Activated naive CD8-positive, alpha-beta T cell treated with anti-CD3 and anti-CD28 coated beads, Interleukin-2, amount 10 ng/mL, durations not matched to agents 7 days and 5 days (primary cell): ENCODE data around the gene GOLGA6C. TPM values are rescaled to one million over a fixed set of nuclear protein-coding genes. Genes with fewer than 3 reads are reported as not detected.
A peak's percentile ranks its signal among the peaks of the same experiment; 100 is the strongest.
"Not testable (repeated sequence)": the region's sequence is repeated elsewhere in the genome, so short reads cannot be mapped to it uniquely, and the experiment has no call there.

Source experiments
- ATAC-seq: fragments of 150-1000 bp; cut with Tn5 transposase; one replicate; pipeline ENCODE4 v1.10.0; 2021; ENCODE audit warnings: low read depth, moderate library complexity
- POLR2A ChIA-PET: fragments of 350-600 bp; sonication (Branson Sonifier 250); formaldehyde crosslinking; loops from one replicate; lab custom pipeline; 2021; ENCODE audit warnings: antibody characterized with exemption; lab: Charles Lee
- DNase-seq: peaks from one replicate; pipeline ENCODE4 v3.0.0; 2021
- H3K27ac Mint-ChIP-seq: one replicate; pipeline ENCODE4 v1.8.0; 2022; ENCODE audit warnings: mild to moderate bottlenecking, mixed read lengths
- H3K27me3 Mint-ChIP-seq: one replicate; pipeline ENCODE4 v1.8.0; 2022; ENCODE audit warnings: mild to moderate bottlenecking, moderate library complexity, mixed read lengths
- H3K36me3 Mint-ChIP-seq: one replicate; pipeline ENCODE4 v1.8.0; 2021; ENCODE audit warnings: mild to moderate bottlenecking, mixed read lengths
- H3K4me1 Mint-ChIP-seq: one replicate; pipeline ENCODE4 v1.8.0; 2021; ENCODE audit warnings: mixed read lengths
- H3K4me3 Mint-ChIP-seq: one replicate; pipeline ENCODE4 v1.8.0; 2022; ENCODE audit warnings: mild to moderate bottlenecking, moderate library complexity, mixed read lengths
- H3K9me3 Mint-ChIP-seq: one replicate; pipeline ENCODE4 v1.8.0; 2021; ENCODE audit warnings: mixed read lengths
- total RNA-seq, 2 experiments: library from RNA; stranded (reverse); gene quantifications; one replicate each; pipeline ENCODE4 v1.2.3, GENCODE V29; 2021

The GOLGA6C gene
- total RNA-seq, 2 experiments from 2014 or later = not detected

DNA sequence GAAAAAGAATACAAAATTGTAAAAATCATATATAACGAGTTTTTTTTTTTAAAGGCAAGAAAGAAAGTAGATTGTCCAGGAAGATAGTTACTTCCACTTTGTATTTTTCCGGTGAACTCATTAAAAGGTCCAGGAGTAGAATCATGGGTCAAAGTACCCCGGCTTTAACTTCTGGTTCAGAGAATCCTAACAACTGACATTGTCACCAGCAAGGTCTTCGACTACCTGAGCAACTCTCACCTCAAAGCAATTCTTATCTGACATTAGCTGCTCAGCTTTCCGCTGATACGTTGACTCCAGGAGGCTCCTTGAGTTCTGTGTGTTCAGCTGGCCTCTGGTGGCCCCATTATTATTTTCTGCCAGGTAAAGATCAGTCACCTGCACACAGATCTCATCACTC lies 9.1 kb upstream of the GOLGA6C start:
- peaks cover 30% of the 10 kb centered on the region for H3K27me3 Mint-ChIP-seq
- ATAC-seq, H3K4me3 Mint-ChIP-seq, H3K36me3 Mint-ChIP-seq, H3K27ac Mint-ChIP-seq, H3K9me3 Mint-ChIP-seq, H3K4me1 Mint-ChIP-seq, DNase-seq, POLR2A ChIA-PET: not testable (repeated sequence)

DNA sequence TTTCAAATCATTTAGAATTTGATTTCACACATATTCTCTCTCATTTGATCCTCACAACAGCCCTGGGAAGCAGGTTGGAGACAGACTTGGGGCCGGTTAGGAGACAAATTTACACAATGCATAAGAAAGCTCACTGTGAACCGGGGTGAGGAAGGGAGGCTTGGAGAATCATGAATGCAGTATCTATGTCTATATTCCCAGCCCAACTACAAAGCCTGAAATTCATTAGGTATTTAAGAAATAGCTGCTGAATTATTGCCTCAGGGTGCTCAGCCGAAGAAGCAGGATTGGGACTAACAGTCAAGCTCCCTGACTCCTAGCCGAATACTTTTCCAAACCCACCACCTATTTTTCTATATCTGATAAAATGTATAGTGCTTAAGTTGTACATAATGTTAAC lies 8.4 kb upstream of the GOLGA6C start:
- no peak for ATAC-seq
- H3K27me3 Mint-ChIP-seq = peaks cover 30% of the 10 kb centered on the region

DNA sequence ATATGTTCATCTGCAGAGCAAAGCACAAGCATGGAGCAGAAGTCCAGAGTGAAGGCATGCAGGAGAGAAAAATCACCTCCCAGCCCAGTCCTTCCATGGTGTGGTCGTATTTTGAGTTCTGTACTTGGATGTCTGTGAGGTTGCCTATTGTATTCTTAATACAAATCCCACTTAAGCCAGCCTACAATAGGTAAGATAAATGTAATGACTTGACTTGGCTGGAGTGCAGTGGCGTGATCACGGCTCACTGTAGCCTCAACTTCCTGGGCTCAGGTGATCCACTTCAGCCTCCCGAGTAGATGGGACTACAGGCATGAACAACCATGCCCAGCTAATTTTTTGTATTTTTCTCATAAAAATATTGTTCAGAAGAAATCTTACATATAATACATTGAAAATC lies 6.8 kb upstream of the GOLGA6C start:
- H3K27ac Mint-ChIP-seq, H3K4me3 Mint-ChIP-seq, H3K4me1 Mint-ChIP-seq, POLR2A ChIA-PET, ATAC-seq, H3K36me3 Mint-ChIP-seq, DNase-seq, H3K9me3 Mint-ChIP-seq: not testable (repeated sequence)
- H3K27me3 Mint-ChIP-seq = peaks cover 25% of the 10 kb centered on the region

More for the DNA sequence above, 8.4 kb upstream of the GOLGA6C start:
- POLR2A ChIA-PET = no interaction called here
- no peaks in the 10 kb centered on the region for H3K4me1 Mint-ChIP-seq
- H3K9me3 Mint-ChIP-seq = no peaks in the 10 kb centered on the region
- H3K36me3 Mint-ChIP-seq = no peaks in the 10 kb centered on the region
- H3K27ac Mint-ChIP-seq = no peak overlapping the region
- H3K4me3 Mint-ChIP-seq = no peak overlapping the region
- no peak for DNase-seq

DNA sequence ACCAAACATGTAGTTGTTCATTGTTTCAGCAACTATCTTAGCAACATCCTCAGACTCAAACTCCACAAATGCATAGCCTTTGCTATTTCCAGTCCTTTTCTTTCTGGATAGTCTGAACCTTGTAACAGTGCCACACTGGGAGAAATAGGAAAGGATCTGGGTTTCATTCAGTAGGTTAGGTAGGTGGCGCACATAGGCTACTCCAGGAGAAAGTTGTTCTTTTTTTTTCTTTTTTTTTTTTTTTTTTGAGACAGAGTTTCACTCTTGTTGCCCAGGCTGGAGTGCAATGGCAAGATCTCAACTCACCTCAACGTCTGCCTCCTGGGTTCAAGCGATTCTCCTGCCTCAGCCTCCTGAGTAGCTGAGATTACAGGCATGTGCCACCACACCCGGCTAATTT lies 5.8 kb upstream of the GOLGA6C start:
- DNase-seq, H3K4me1 Mint-ChIP-seq, H3K9me3 Mint-ChIP-seq, H3K4me3 Mint-ChIP-seq, POLR2A ChIA-PET, H3K27ac Mint-ChIP-seq, ATAC-seq, H3K36me3 Mint-ChIP-seq: not testable (repeated sequence)
- peaks cover 23% of the 10 kb centered on the region for H3K27me3 Mint-ChIP-seq

DNA sequence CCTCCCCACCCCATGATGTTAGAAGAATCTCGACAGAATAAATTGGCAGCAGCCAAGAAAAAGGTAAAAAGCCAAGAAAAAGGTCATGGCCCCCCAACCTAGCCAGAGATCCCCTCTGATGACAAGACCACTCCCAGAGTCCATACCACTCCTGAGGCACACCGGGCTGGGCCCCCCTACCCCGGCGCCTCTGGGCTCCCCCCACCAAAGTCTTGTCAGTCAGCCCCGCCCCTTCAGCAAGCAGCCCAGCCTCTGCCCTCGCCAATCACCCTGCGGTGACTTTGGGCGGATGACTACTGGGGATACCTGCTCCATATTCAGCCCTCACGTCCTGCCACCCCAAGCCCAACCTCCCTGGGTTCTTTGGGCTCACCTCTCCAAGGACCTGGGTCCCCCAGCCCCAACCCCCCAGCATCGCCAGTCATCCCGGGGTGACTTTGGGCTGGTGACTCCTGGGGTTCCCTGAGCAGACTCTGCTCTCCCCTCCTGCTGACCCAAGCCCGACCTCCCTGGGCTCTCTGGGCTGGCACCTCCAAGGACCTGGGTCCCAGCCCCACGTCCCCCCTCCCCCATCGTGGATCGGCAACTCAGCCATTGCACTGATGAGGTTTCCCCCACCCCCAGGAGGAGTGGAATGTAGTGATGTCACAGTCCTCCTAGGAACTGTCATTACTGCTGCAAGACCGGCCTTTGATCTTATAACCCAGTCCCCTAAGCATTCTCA lies 648 bp downstream of the GOLGA6C start:
- ATAC-seq, H3K27me3 Mint-ChIP-seq, H3K27ac Mint-ChIP-seq, POLR2A ChIA-PET, DNase-seq, H3K9me3 Mint-ChIP-seq, H3K4me3 Mint-ChIP-seq, H3K36me3 Mint-ChIP-seq, H3K4me1 Mint-ChIP-seq: not testable (repeated sequence)

DNA sequence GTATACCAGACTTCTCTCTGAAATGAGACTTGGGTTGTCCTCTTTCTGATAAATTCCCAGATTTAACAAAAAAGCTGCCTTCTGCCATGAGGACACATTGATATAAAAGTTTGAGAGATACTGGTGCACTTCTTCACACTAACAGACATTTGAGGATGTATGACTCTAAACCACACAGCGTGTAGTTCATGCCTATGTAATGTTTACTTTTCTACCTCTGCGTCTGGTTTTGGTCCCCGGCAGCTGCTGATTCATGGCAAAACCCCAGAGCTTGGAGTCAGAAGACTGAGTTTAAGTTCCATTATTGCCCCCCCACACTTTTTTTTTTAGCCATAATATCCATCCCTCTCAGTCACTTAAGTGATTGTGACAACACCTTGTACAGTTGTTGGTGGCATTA lies 1.7 kb downstream of the GOLGA6C start:
- H3K4me1 Mint-ChIP-seq, H3K36me3 Mint-ChIP-seq, ATAC-seq, H3K4me3 Mint-ChIP-seq, H3K27me3 Mint-ChIP-seq, POLR2A ChIA-PET, H3K9me3 Mint-ChIP-seq, H3K27ac Mint-ChIP-seq, DNase-seq: not testable (repeated sequence)

DNA sequence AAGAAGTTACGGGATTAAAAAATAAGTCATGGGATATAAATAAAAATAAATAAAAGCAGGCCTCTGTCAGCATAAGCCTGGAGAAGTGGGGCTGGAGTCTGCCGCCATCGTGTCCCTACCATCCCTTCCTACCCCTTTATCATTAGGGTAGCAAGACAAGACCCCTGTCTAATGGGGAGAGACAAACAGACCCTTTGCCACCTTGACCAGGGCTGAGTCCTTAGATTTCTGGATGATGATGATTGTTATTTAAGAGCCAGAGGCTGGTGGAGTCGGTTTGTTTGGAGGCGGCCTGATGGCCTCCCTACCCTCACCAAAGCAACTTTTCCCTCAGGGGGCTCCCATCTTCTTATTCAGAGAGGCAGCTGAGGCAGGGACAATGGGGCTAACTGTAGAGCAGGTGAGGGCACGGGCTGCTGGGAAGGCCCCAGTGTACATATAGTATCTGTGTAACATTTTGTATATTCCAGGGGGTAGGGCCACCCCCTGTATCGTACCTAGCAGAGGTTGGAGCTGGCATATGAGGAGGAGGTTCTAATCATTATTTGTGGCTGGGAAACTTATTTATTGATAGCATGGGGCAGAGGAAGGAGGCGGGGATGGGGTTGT lies 15.7 kb downstream of the GOLGA6C start:
- ATAC-seq, H3K9me3 Mint-ChIP-seq, POLR2A ChIA-PET, H3K27ac Mint-ChIP-seq, H3K36me3 Mint-ChIP-seq, H3K27me3 Mint-ChIP-seq, DNase-seq, H3K4me3 Mint-ChIP-seq, H3K4me1 Mint-ChIP-seq: not testable (repeated sequence)

DNA sequence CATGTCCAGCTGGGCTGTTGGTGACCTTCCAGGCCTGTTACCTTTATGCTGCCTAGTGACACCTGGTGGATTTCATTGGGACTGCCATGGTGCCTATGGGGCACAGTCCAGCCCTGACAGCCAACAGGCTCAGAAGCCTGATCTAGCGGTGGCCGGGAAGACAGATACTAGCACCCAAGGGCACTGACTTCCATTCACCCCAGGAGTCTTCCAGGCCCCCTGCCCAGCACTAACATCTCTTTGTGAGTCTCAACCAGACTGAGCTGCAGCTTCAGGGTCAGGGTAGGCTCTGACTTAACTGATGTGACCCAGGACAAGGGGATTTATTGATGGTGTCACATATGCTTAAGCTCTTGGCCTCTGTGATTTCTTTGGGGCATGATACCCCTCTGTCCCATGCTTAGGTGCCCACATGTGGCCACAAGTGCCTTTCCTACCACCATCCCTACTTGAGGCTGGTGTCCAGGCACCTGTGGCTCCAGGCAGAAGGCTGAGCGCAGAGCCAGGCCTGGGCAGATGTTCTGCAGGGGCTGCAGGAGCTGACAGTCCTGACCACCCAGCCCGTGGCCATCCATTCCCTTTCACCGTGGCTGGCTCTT lies 16.5 kb downstream of the GOLGA6C start:
- DNase-seq (peak; percentile 81), ATAC-seq (peak; percentile 94)
- H3K36me3 Mint-ChIP-seq, H3K4me3 Mint-ChIP-seq, H3K9me3 Mint-ChIP-seq, POLR2A ChIA-PET, H3K27me3 Mint-ChIP-seq, H3K27ac Mint-ChIP-seq, H3K4me1 Mint-ChIP-seq: not testable (repeated sequence)

DNA sequence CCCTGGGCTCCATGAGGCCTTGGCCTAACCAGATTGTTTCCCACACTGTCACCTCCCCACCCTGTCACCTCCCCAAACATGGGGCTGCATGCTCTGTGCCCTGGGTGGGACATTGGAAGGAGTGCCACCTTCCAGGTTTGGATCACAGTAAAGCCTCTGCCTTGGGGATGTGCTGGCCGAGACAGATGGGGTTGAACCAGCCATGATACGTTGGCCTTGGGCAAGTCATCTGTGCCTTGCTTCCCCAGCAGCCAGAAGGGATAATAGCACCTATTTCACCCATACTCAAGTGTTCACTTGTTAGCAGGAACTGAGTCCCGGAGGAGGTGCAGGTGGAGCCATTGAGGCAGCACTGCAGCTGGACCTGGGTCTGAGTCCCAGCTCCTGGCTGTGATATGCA lies 17.5 kb downstream of the GOLGA6C start:
- H3K4me3 Mint-ChIP-seq, H3K27ac Mint-ChIP-seq, DNase-seq, H3K36me3 Mint-ChIP-seq, H3K9me3 Mint-ChIP-seq, ATAC-seq, POLR2A ChIA-PET, H3K27me3 Mint-ChIP-seq, H3K4me1 Mint-ChIP-seq: not testable (repeated sequence)

DNA sequence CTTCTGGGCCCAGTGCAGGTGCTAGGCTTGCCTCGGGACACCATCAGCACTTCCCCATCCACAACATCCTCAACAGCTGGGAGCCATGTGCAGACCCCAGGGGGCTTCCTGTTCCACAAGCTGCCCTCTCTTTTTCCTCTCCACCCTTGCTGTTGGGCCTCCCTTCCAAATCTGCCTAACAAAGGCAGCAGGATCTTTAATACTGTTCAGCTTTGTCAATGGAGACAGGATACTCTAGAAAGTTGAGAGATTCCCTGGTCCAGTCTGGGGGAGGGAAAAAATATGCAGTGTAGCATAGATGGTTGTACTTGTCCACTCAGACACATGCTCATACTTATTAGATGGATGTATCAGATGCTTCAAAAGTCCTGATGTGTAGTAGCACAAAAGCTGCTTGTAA lies 20.4 kb downstream of the GOLGA6C start:
- POLR2A ChIA-PET, H3K36me3 Mint-ChIP-seq, ATAC-seq, H3K27me3 Mint-ChIP-seq, H3K27ac Mint-ChIP-seq, H3K4me1 Mint-ChIP-seq, DNase-seq, H3K4me3 Mint-ChIP-seq, H3K9me3 Mint-ChIP-seq: not testable (repeated sequence)

DNA sequence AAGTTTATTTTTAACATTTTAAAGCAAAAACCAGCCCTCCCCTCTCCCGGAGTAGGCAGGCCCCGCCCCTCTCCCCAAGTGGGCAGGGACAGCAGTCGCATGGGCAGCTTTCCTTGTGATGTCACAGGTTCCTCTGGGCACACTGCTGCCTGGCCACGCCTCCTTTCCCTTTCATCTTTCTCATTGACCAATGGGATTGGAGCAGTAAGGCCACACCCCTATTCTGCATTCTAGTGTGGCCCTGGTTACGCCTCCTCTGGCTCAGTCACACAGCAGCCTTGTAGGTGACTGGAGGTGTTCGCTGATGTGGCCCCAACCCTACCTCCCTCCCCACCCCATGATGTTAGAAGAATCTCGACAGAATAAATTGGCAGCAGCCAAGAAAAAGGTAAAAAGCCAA lies 24.4 kb downstream of the GOLGA6C start, which contains the start of gene GOLGA6D:
Gene GOLGA6D, plus strand, starts transcription at position 264 of the 400 bp plus-strand sequence. Its CDS starts 41 bp downstream, at position 305.
- ATAC-seq, H3K36me3 Mint-ChIP-seq, DNase-seq, H3K4me1 Mint-ChIP-seq, H3K4me3 Mint-ChIP-seq, H3K27me3 Mint-ChIP-seq, H3K9me3 Mint-ChIP-seq, H3K27ac Mint-ChIP-seq, POLR2A ChIA-PET: not testable (repeated sequence)

DNA sequence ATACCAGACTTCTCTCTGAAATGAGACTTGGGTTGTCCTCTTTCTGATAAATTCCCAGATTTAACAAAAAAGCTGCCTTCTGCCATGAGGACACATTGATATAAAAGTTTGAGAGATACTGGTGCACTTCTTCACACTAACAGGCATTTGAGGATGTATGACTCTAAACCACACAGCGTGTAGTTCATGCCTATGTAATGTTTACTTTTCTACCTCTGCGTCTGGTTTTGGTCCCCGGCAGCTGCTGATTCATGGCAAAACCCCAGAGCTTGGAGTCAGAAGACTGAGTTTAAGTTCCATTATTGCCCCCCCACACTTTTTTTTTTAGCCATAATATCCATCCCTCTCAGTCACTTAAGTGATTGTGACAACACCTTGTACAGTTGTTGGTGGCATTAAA lies 26.0 kb downstream of the GOLGA6C start:
- ATAC-seq, H3K9me3 Mint-ChIP-seq, H3K27me3 Mint-ChIP-seq, POLR2A ChIA-PET, H3K4me3 Mint-ChIP-seq, H3K36me3 Mint-ChIP-seq, DNase-seq, H3K4me1 Mint-ChIP-seq, H3K27ac Mint-ChIP-seq: not testable (repeated sequence)

DNA sequence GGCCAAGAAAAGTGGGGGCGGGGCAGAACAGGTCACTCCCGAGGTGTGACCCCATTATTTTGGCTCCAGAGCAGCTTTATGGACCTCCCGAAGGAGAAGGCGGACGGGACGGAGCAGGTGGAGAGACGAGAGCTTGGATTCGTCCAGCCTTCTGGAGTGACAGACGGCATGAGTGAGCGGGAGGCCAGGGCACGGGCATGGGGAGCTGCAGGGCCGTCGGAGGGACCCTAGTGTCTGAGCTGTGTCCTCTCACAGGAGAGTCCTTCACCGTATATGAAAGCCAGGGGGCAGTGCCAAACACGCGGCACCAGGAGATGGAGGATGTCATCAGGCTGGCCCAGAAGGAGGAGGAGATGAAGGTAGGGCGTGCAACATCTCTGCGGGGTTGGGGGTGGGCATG lies 35.5 kb downstream of the GOLGA6C start:
- H3K27ac Mint-ChIP-seq, H3K4me3 Mint-ChIP-seq, H3K4me1 Mint-ChIP-seq, ATAC-seq, H3K27me3 Mint-ChIP-seq, H3K9me3 Mint-ChIP-seq, H3K36me3 Mint-ChIP-seq, DNase-seq, POLR2A ChIA-PET: not testable (repeated sequence)
